Fibroblast of pulmonary artery (primary cell): ENCODE data around the gene CDC42SE1.

ENCODE experiments used
- DNase-seq: peaks from one replicate; pipeline ENCODE4 v3.0.0-alpha.2; 2010; ENCODE audit warnings: low read depth
- H3K4me3 ChIP-seq: replicated peaks from 2 replicates; pipeline ENCODE4 v1.5.1; 2011; ENCODE audit warnings: low read depth, mild to moderate bottlenecking, control low read depth, low read length, moderate library complexity
- CTCF ChIP-seq: IDR thresholded peaks from 2 replicates; pipeline ENCODE4 v1.5.1; 2011; ENCODE audit warnings: mild to moderate bottlenecking, control low read depth, low read length, inconsistent platforms; ENCODE audit errors: missing control alignments

Gene CDC42SE1

GRCh38 chr1:151009674-151010345, 49.6 kb downstream of the CDC42SE1 start:
- no peak for TF ChIP-seq CTCF
- peak overlapping the region; percentile 98 for H3K4me3 ChIP-seq
- no peak for DNase-seq

- H3K4me3 ChIP-seq: peak overlapping the region; percentile 98
- no peak for DNase-seq
- no peak for TF ChIP-seq CTCF
Measured at GRCh38 chr1:151009206-151009587, 50.2 kb downstream of the CDC42SE1 start.

- DNase-seq: peak; percentile 99
- no peak for TF ChIP-seq CTCF
- H3K4me3 ChIP-seq: peak within 1 kb of the TSS; percentile 98
Measured at GRCh38 chr1:151008244-151009205, 50.9 kb downstream of the CDC42SE1 start, which contains the start of gene PRUNE1. TSS of gene PRUNE1 (plus strand) at chr1:151008449. CDS start at chr1:151008633, 184 bp downstream.

- peak overlapping the region; percentile 98 for H3K4me3 ChIP-seq
- no peak for DNase-seq
- no peak for TF ChIP-seq CTCF
Measured at GRCh38 chr1:151007853-151008243, 51.6 kb downstream of the CDC42SE1 start.

GRCh38 chr1:151006327-151007052, 52.9 kb downstream of the CDC42SE1 start, which contains the start of gene MINDY1:
TSS of gene MINDY1 (minus strand) at chr1:151006902. CDS start at chr1:151002617, 4,285 bp downstream.
- peak within 1 kb of the TSS; percentile 69 for H3K4me3 ChIP-seq
- peak; percentile 90 for DNase-seq
- TF ChIP-seq CTCF: peak; percentile 67

GRCh38 chr1:151005729-151006319, 53.6 kb downstream of the CDC42SE1 start:
- DNase-seq: no peak
- H3K4me3 ChIP-seq: peak overlapping the region; percentile 69
- no peak for TF ChIP-seq CTCF
